OCI-LY7 (cell line): ENCODE results near the gene PRR3. TPM values are rescaled to one million over a fixed set of nuclear protein-coding genes. Genes with fewer than 3 reads are reported as not detected.

Experiments
- BruUV-seq: library from RNA; stranded (reverse); fragments of 400-500 nt; replicated peaks from 2 replicates; lab custom pipeline; 2021; lab: Mats Ljungman, UMichigan
- CTCF ChIA-PET: fragments of 300-600 bp; sonication (Branson Sonifier 250); formaldehyde crosslinking; loops from one replicate; lab custom pipeline; 2022; ENCODE audit warnings: antibody characterized with exemption; ENCODE audit not compliant: unreplicated experiment; lab: Charles Lee
- POLR2A ChIA-PET: fragments of 300-600 bp; sonication (Branson Sonifier 250); formaldehyde crosslinking; loops from one replicate; lab custom pipeline; 2022; ENCODE audit warnings: antibody characterized with exemption; lab: Charles Lee
- DNase-seq: peaks from one replicate; pipeline ENCODE4 v3.0.0-alpha.2; 2015; ENCODE audit warnings: low spot score
- H2AFZ ChIP-seq: fragments of 200-600 bp; sonication (generic), shearing (Covaris generic); 2 replicates; pipeline ENCODE4 v1.6.1; 2014; ENCODE audit warnings: mild to moderate bottlenecking, antibody characterized with exemption, low read length, moderate library complexity
- H3K27ac ChIP-seq: fragments of 200-600 bp; sonication (generic); 2 replicates; pipeline ENCODE4 v1.5.1; 2014; ENCODE audit warnings: mixed run types, low read depth, mild to moderate bottlenecking, moderate library complexity, low read length, inconsistent platforms; ENCODE audit not compliant: poor library complexity, severe bottlenecking
- H3K36me3 ChIP-seq: fragments of 200-600 bp; sonication (generic); 2 replicates; pipeline ENCODE4 v1.6.1; 2014; ENCODE audit warnings: mild to moderate bottlenecking, antibody characterized with exemption, low read length, moderate library complexity, mixed read lengths; ENCODE audit not compliant: insufficient read depth
- H3K4me1 ChIP-seq: fragments of 200-600 bp; sonication (generic); 2 replicates; pipeline ENCODE4 v1.5.1; 2014; ENCODE audit warnings: mild to moderate bottlenecking, low read length; ENCODE audit not compliant: insufficient read depth, poor library complexity, severe bottlenecking
- H3K4me2 ChIP-seq: fragments of 200-600 bp; sonication (generic); 2 replicates; pipeline ENCODE4 v1.6.1; 2014; ENCODE audit warnings: mild to moderate bottlenecking, low read length
- H3K4me3 ChIP-seq: fragments of 200-600 bp; sonication (generic); 2 replicates; pipeline ENCODE4 v1.5.1; 2014; ENCODE audit warnings: mild to moderate bottlenecking, low read depth, low read length; ENCODE audit not compliant: poor library complexity, severe bottlenecking
- H3K79me2 ChIP-seq: fragments of 200-600 bp; sonication (generic); 2 replicates; pipeline ENCODE4 v1.6.1; 2016; ENCODE audit warnings: low read depth, mild to moderate bottlenecking, low read length, moderate library complexity, mixed read lengths; ENCODE audit not compliant: insufficient read depth
- H3K9me2 ChIP-seq: fragments of 200-600 bp; sonication (generic); 2 replicates; pipeline ENCODE4 v1.6.1; 2016; ENCODE audit warnings: mild to moderate bottlenecking, low read length, mixed read lengths; ENCODE audit not compliant: insufficient read depth
- H3K9me3 ChIP-seq: fragments of 200-600 bp; sonication (generic); 2 replicates; pipeline ENCODE4 v1.6.1; 2014; ENCODE audit warnings: mild to moderate bottlenecking, mixed run types, low read length, mixed read lengths
- H4K20me1 ChIP-seq: fragments of 200-600 bp; sonication (generic); 2 replicates; pipeline ENCODE4 v1.6.1; 2014; ENCODE audit warnings: mild to moderate bottlenecking, antibody characterized with exemption, low read length, moderate library complexity, mixed read lengths; ENCODE audit not compliant: insufficient read depth
- EZH2phosphoT487 ChIP-seq: fragments of 200-600 bp; sonication (generic); IDR thresholded peaks from 2 replicates; pipeline ENCODE4 v1.6.1; 2018; ENCODE audit warnings: low read depth, borderline replicate concordance, mild to moderate bottlenecking, mixed run types, antibody characterized with exemption, low read length, moderate library complexity, mixed read lengths
- intact Hi-C: fragments of 100-400 bp; cut with micrococcal nuclease; formaldehyde crosslinking; loops from one replicate; pipeline ENCODE4 v1.10.0; 2022; ENCODE audit not compliant: unreplicated experiment
- total RNA-seq, 2 experiments: library from RNA; depleted of rRNA in 1 of 2; stranded (reverse); fragments of >200 nt in 1 of 2; shearing (Covaris generic) in 1 of 2; gene quantifications; 2 replicates each; pipeline ENCODE4 v1.2.3, GENCODE V29; 2014 to 2022
- TF ChIP-seq, protein P1 (sequence below): fragments of 200-600 bp; sonication (generic); conservative IDR thresholded peaks from 2 replicates; pipeline ENCODE4 v1.5.1; 2014; ENCODE audit warnings: mild to moderate bottlenecking, antibody characterized with exemption, low read length, moderate library complexity, mixed read lengths

The PRR3 gene
- total RNA-seq, 2 experiments from 2014 or later = 25.2 to 34.9 TPM

DNA sequence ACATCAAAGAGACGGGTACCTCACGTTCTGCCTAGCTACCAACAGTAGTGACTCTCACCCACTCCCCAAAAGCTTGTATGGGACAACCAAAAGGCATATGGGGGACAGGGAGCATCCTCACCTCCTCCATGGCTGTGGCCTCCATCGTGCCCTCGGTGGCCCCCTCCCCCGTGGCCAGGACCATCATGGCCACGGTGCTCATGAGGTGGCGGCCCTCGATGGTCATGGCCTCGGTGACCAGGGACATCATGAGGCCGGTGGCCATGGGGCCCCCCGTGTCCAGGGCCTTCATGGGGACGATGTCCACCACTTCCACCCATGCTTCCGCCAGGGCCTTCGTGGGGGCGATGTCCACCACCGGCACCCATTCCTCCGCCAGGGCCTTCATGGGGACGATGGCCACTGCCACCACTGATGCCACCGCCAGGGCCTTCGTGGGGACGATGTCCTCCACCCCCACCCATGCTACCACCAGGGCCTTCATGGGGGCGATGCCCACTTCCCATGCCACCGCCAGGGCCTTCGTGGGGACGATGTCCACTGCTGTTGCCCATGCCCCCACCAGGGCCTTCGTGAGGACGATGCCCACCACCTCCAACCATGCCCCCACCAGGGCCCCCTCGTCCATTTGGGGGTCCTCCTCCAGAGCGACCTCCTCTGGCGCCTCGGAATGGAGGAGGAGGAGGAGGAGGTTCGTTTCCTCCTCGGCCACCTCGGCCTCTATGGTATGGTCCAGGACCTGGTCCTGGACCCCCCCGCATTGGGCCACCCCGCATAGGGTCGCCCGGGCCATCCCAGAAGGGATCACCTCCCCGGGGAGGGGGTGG lies 44.9 kb downstream of the PRR3 start:
- peaks cover 5% of the 10 kb centered on the region; the same call in 1 of the 2 replicates for H3K79me2 ChIP-seq
- no peak overlapping the region for H3K27ac ChIP-seq
- intact Hi-C loops = no loop called here
- TF ChIP-seq EZH2phosphoT487 = no peak
- TF ChIP-seq, protein P1, sequence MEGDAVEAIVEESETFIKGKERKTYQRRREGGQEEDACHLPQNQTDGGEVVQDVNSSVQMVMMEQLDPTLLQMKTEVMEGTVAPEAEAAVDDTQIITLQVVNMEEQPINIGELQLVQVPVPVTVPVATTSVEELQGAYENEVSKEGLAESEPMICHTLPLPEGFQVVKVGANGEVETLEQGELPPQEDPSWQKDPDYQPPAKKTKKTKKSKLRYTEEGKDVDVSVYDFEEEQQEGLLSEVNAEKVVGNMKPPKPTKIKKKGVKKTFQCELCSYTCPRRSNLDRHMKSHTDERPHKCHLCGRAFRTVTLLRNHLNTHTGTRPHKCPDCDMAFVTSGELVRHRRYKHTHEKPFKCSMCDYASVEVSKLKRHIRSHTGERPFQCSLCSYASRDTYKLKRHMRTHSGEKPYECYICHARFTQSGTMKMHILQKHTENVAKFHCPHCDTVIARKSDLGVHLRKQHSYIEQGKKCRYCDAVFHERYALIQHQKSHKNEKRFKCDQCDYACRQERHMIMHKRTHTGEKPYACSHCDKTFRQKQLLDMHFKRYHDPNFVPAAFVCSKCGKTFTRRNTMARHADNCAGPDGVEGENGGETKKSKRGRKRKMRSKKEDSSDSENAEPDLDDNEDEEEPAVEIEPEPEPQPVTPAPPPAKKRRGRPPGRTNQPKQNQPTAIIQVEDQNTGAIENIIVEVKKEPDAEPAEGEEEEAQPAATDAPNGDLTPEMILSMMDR = no peak
- no peak overlapping the region for H3K4me2 ChIP-seq
- ChIA-PET CTCF (no interaction called here), POLR2A (interaction anchor here (0.6 to 6.3 kb wide), 2 partner anchors 11 to 27 kb away, joined by 3 to 38 read pairs; no protein-coding TSS in a partner anchor)
- 0 out of 2 replicates have a peak, but pooled peaks cover 6% of the 10 kb centered on the region for H4K20me1 ChIP-seq
- BruUV-seq = no TSS peak
- H3K9me3 ChIP-seq = no peaks in the 10 kb centered on the region
- H3K4me3 ChIP-seq = no peak overlapping the region
- no peak for DNase-seq
- H3K36me3 ChIP-seq = peaks cover 92% of the 10 kb centered on the region
- H2AFZ ChIP-seq = no peak overlapping the region
- H3K9me2 ChIP-seq = no peaks in the 10 kb centered on the region
- no peaks in the 10 kb centered on the region for H3K4me1 ChIP-seq

DNA sequence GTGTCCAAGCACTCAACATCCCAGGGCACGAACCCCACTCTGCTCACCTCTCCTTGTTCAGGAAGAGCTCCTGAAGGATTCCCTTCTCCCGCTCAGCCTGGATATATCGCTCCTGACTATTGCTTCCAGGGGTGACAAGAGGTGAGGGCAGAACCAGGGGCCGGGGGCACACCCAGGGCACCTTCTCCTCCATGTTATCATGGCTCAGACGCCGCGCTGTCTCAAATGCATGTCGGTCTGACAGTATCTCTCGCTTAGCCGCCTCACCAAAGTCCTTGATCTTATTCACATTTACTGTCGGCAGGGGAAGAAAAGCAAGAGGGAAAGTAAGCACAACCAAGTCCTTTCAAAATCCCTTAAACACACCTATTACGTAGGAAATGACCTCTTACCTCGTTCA lies 46.9 kb downstream of the PRR3 start:
- intact Hi-C loops = no loop called here
- no peak overlapping the region for H3K27ac ChIP-seq
- TSS peak; percentile 31 for BruUV-seq
- ChIA-PET POLR2A (interaction anchor here (1.6 kb wide), 1 partner anchor 10 kb away, joined by 5 read pairs; no protein-coding TSS in a partner anchor), CTCF (no interaction called here)
- no peaks in the 10 kb centered on the region for H3K4me1 ChIP-seq
- no peaks in the 10 kb centered on the region for H3K9me2 ChIP-seq
- 0 out of 2 replicates have a peak, but pooled peaks cover 6% of the 10 kb centered on the region for H4K20me1 ChIP-seq
- no peak overlapping the region for H3K4me2 ChIP-seq
- H2AFZ ChIP-seq = no peak overlapping the region
- H3K9me3 ChIP-seq = no peaks in the 10 kb centered on the region
- peaks cover 5% of the 10 kb centered on the region; the same call in 1 of the 2 replicates for H3K79me2 ChIP-seq
- no peak for TF ChIP-seq EZH2phosphoT487
- TF ChIP-seq, protein P1 = no peak
- peaks cover 100% of the 10 kb centered on the region for H3K36me3 ChIP-seq
- H3K4me3 ChIP-seq = no peak overlapping the region
- no peak for DNase-seq

DNA sequence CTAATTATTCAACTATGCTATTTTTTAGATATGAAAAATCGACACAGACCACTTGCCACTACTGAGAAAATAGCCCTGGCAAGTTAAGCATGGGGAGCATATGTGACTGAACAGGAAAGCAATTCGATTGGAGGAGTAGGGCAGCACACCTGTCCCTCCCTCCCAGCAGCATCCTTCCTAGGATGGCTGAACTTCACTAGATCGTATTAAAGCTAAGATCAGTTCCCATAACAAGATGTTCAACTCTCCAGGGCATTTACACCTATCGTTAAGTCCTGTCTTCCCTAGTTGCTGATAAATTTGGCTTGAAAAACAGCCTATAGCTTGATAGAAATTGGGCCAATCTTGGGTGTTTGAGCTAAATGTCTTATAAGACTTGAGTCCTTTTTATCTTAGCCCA lies 53.0 kb downstream of the PRR3 start:
- Histone ChIP-seq H3K9me2 (no peaks in the 10 kb centered on the region), H3K36me3 (peaks cover 93% of the 10 kb centered on the region), H3K27ac (no peak overlapping the region), H3K4me3 (no peak overlapping the region), H3K4me1 (peaks cover 27% of the 10 kb centered on the region), H3K4me2 (no peak overlapping the region), H4K20me1 (peaks cover 36% of the 10 kb centered on the region; the same call in 1 of the 2 replicates), H2AFZ (no peak overlapping the region), H3K9me3 (no peaks in the 10 kb centered on the region), H3K79me2 (peaks cover 40% of the 10 kb centered on the region; the same call in 1 of the 2 replicates)
- no peak for DNase-seq
- ChIA-PET CTCF (no interaction called here), POLR2A (no interaction called here)
- TF ChIP-seq, protein P1 = no peak
- intact Hi-C loops = no loop called here
- BruUV-seq = no TSS peak
